HG02970 (cell line): ENCODE data around the gene MAP7D1.
"Not testable (repeated sequence)": the region's sequence is repeated elsewhere in the genome, so short reads cannot be mapped to it uniquely, and the experiment has no call there.

Source experiments
- ATAC-seq: cut with Tn5 transposase; IDR thresholded peaks from one replicate; pipeline ENCODE4 v1.9.1; 2021; ENCODE audit warnings: mild to moderate bottlenecking, moderate library complexity, moderate number of reproducible peaks; ENCODE audit not compliant: unreplicated experiment, low FRiP score

MAP7D1 gene

GRCh38 chr1:36150296-36151133 is 5.4 kb upstream of the MAP7D1 start:
- ATAC-seq = peak; percentile 29

GRCh38 chr1:36151134-36151844 is 4.7 kb upstream of the MAP7D1 start:
- ATAC-seq = no peak

- no peak for ATAC-seq
Observed at GRCh38 chr1:36151845-36152203, 4.1 kb upstream of the MAP7D1 start.

- no peak for ATAC-seq
Observed at GRCh38 chr1:36153476-36153875, 2.5 kb upstream of the MAP7D1 start.

- no peak for ATAC-seq
Observed at GRCh38 chr1:36154335-36154734, 1.6 kb upstream of the MAP7D1 start.

GRCh38 chr1:36154765-36155407 is 1.1 kb upstream of the MAP7D1 start:
- ATAC-seq = no peak

- no peak for ATAC-seq
Observed at GRCh38 chr1:36156329-36157114, 562 bp downstream of the MAP7D1 start.

- ATAC-seq = no peak
Observed at GRCh38 chr1:36157115-36157903, 1.3 kb downstream of the MAP7D1 start.

- no peak for ATAC-seq
Observed at GRCh38 chr1:36157973-36158826, 2.2 kb downstream of the MAP7D1 start.

- ATAC-seq = not testable (repeated sequence)
Observed at GRCh38 chr1:36158827-36159252, 2.9 kb downstream of the MAP7D1 start.

GRCh38 chr1:36159614-36160387 is 3.8 kb downstream of the MAP7D1 start:
- ATAC-seq = no peak

GRCh38 chr1:36160388-36160948 is 4.5 kb downstream of the MAP7D1 start:
- ATAC-seq = no peak

- no peak for ATAC-seq
Observed at GRCh38 chr1:36160949-36161485, 5.1 kb downstream of the MAP7D1 start.

GRCh38 chr1:36161641-36162531 is 5.9 kb downstream of the MAP7D1 start:
- ATAC-seq = no peak

- no peak for ATAC-seq
Observed at GRCh38 chr1:36162680-36163239, 6.8 kb downstream of the MAP7D1 start.

- ATAC-seq = no peak
Observed at GRCh38 chr1:36163426-36163825, 7.5 kb downstream of the MAP7D1 start.
